GM23338 (cell line): ENCODE measurements around the gene KRIT1. TPM values are rescaled to one million over a fixed set of nuclear protein-coding genes. Genes with fewer than 3 reads are reported as not detected.

Experiments used
- ATAC-seq: fragments of 200-7000 bp; cut with Tn5 transposase; 3 replicates; pipeline ENCODE4 v1.9.1; 2020
- DNase-seq: peaks from one replicate; pipeline ENCODE4 v3.0.0-alpha.2; 2015; ENCODE audit warnings: low spot score
- H2AFZ ChIP-seq: fragments of 200-600 bp; sonication (generic); 2 replicates; pipeline ENCODE4 v1.8.0; 2016; ENCODE audit warnings: antibody characterized with exemption, mild to moderate bottlenecking, moderate library complexity
- H3F3A ChIP-seq: fragments of 200-600 bp; sonication (generic); replicated peaks from 2 replicates; pipeline ENCODE4 v1.8.0; 2017; ENCODE audit warnings: antibody characterized with exemption, mixed run types, low read depth
- H3K27ac ChIP-seq: fragments of 200-600 bp; sonication (generic); 2 replicates; pipeline ENCODE4 v1.6.1; 2016; ENCODE audit warnings: low read depth
- H3K27me3 ChIP-seq: fragments of 200-600 bp; sonication (generic); 2 replicates; pipeline ENCODE4 v1.8.0; 2016; ENCODE audit warnings: mild to moderate bottlenecking, mixed run types, moderate library complexity; ENCODE audit not compliant: insufficient read depth
- H3K36me3 ChIP-seq: fragments of 200-600 bp; sonication (generic); 2 replicates; pipeline ENCODE4 v1.8.0; 2016; ENCODE audit warnings: mild to moderate bottlenecking; ENCODE audit not compliant: insufficient read depth
- H3K4me1 ChIP-seq: fragments of 200-600 bp; sonication (generic); 2 replicates; pipeline ENCODE4 v1.8.0; 2016; ENCODE audit warnings: mild to moderate bottlenecking, moderate library complexity; ENCODE audit not compliant: insufficient read depth
- H3K4me2 ChIP-seq: fragments of 200-600 bp; sonication (generic); 2 replicates; pipeline ENCODE4 v1.7.1; 2017; ENCODE audit warnings: mixed run types
- H3K4me3 ChIP-seq: fragments of 200-600 bp; sonication (generic); 2 replicates; pipeline ENCODE4 v1.6.1; 2016; ENCODE audit warnings: mixed run types
- H3K79me2 ChIP-seq: fragments of 200-600 bp; sonication (generic); replicated peaks from 2 replicates; pipeline ENCODE4 v1.8.0; 2017; ENCODE audit warnings: mild to moderate bottlenecking; ENCODE audit not compliant: insufficient read depth
- H3K9me2 ChIP-seq: fragments of 200-600 bp; sonication (generic); 2 replicates; pipeline ENCODE4 v1.8.0; 2017; ENCODE audit not compliant: insufficient read depth
- H4K20me1 ChIP-seq: fragments of 200-600 bp; sonication (generic); replicated peaks from 2 replicates; pipeline ENCODE4 v1.8.0; 2017; ENCODE audit warnings: mild to moderate bottlenecking; ENCODE audit not compliant: insufficient read depth
- H3K27ac Mint-ChIP-seq: 2 replicates; pipeline ENCODE4 v1.8.0; 2020; ENCODE audit warnings: inconsistent platforms, mild to moderate bottlenecking, moderate library complexity, mixed read lengths
- H3K27me3 Mint-ChIP-seq: 3 replicates; pipeline ENCODE4 v1.8.0; 2022; ENCODE audit warnings: low read depth, mild to moderate bottlenecking, moderate library complexity, mixed read lengths, inconsistent platforms; ENCODE audit not compliant: insufficient read depth, poor library complexity
- H3K36me3 Mint-ChIP-seq: 3 replicates; pipeline ENCODE4 v1.8.0; 2021; ENCODE audit warnings: low read depth, mild to moderate bottlenecking, inconsistent platforms, moderate library complexity, mixed read lengths
- H3K4me1 Mint-ChIP-seq: 3 replicates; pipeline ENCODE4 v1.8.0; 2020; ENCODE audit warnings: mild to moderate bottlenecking, inconsistent platforms, mixed read lengths
- H3K4me3 Mint-ChIP-seq: 3 replicates; pipeline ENCODE4 v1.8.0; 2021; ENCODE audit warnings: moderate library complexity, mild to moderate bottlenecking, inconsistent platforms, mixed read lengths
- H3K9me3 Mint-ChIP-seq: 3 replicates; pipeline ENCODE4 v1.8.0; 2020; ENCODE audit warnings: moderate library complexity, mild to moderate bottlenecking, inconsistent platforms, mixed read lengths
- NANOG ChIP-seq: IDR thresholded peaks from 2 replicates; pipeline ENCODE4 v1.6.1; 2016; ENCODE audit warnings: antibody characterized with exemption, borderline replicate concordance
- STAT1 ChIP-seq: IDR thresholded peaks from one replicate; pipeline ENCODE4 v1.6.1; 2016; ENCODE audit warnings: antibody characterized with exemption; ENCODE audit not compliant: unreplicated experiment
- ZNF331 ChIP-seq: fragments of 250-450 bp; sonication (Bioruptor Pico); IDR thresholded peaks from 2 replicates; pipeline ENCODE4 v1.5.0; 2020; ENCODE audit warnings: low read depth, mild to moderate bottlenecking, moderate library complexity
- polyA plus RNA-seq: library from polyadenylated mRNA; unstranded; fragments of >200 nt; fragmentation: Nextera tagmentation; extraction: Ambion mirVana; gene quantifications from 2 replicates; pipeline ENCODE4 v1.2.1, GENCODE V29; 2016
- total RNA-seq: library from RNA; depleted of rRNA; stranded (reverse); fragments of >200 nt; shearing (Covaris generic); gene quantifications from 2 replicates; pipeline ENCODE4 v1.2.3, GENCODE V29; 2014
- TF ChIP-seq, protein P1 (sequence below): IDR thresholded peaks from one replicate; pipeline ENCODE4 v1.6.1; 2018; ENCODE audit warnings: antibody characterized with exemption; ENCODE audit not compliant: unreplicated experiment
- TF ChIP-seq, protein P2 (sequence below): fragments of 250-450 bp; sonication (Bioruptor Pico); IDR thresholded peaks from 2 replicates; pipeline ENCODE4 v1.5.0; 2020; ENCODE audit warnings: mild to moderate bottlenecking, moderate library complexity

The KRIT1 gene
- total and polyA plus RNA-seq, 2 experiments from 2014 or later: 51.2 to 54.3 TPM

GRCh38 chr7:92295391-92295790 lies 49.7 kb upstream of the KRIT1 start:
- ATAC-seq: no peak
- Histone ChIP-seq H3K9me2 (no peaks in the 10 kb centered on the region), H3K27ac (no peak overlapping the region), H3K4me1 (peaks cover 33% of the 10 kb centered on the region), H3K27me3 (no peaks in the 10 kb centered on the region), H3K79me2 (peaks cover 38% of the 10 kb centered on the region), H2AFZ (no peak overlapping the region), H3F3A (no peaks in the 10 kb centered on the region), H3K36me3 (no peaks in the 10 kb centered on the region), H3K4me2 (no peak overlapping the region), H4K20me1 (0 out of 2 replicates have a peak, but pooled peaks cover 6% of the 10 kb centered on the region), H3K4me3 (no peak overlapping the region)
- Mint-ChIP-seq H3K36me3 (no peaks in the 10 kb centered on the region; the same call in 2 of the 3 replicates), H3K4me3 (no peak overlapping the region), H3K27ac (no peak overlapping the region), H3K4me1 (peaks cover 28% of the 10 kb centered on the region), H3K9me3 (no peaks in the 10 kb centered on the region), H3K27me3 (peaks cover 2% of the 10 kb centered on the region)
- TF ChIP-seq, protein P1, sequence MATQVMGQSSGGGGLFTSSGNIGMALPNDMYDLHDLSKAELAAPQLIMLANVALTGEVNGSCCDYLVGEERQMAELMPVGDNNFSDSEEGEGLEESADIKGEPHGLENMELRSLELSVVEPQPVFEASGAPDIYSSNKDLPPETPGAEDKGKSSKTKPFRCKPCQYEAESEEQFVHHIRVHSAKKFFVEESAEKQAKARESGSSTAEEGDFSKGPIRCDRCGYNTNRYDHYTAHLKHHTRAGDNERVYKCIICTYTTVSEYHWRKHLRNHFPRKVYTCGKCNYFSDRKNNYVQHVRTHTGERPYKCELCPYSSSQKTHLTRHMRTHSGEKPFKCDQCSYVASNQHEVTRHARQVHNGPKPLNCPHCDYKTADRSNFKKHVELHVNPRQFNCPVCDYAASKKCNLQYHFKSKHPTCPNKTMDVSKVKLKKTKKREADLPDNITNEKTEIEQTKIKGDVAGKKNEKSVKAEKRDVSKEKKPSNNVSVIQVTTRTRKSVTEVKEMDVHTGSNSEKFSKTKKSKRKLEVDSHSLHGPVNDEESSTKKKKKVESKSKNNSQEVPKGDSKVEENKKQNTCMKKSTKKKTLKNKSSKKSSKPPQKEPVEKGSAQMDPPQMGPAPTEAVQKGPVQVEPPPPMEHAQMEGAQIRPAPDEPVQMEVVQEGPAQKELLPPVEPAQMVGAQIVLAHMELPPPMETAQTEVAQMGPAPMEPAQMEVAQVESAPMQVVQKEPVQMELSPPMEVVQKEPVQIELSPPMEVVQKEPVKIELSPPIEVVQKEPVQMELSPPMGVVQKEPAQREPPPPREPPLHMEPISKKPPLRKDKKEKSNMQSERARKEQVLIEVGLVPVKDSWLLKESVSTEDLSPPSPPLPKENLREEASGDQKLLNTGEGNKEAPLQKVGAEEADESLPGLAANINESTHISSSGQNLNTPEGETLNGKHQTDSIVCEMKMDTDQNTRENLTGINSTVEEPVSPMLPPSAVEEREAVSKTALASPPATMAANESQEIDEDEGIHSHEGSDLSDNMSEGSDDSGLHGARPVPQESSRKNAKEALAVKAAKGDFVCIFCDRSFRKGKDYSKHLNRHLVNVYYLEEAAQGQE: no peak
- TF ChIP-seq, protein P2, sequence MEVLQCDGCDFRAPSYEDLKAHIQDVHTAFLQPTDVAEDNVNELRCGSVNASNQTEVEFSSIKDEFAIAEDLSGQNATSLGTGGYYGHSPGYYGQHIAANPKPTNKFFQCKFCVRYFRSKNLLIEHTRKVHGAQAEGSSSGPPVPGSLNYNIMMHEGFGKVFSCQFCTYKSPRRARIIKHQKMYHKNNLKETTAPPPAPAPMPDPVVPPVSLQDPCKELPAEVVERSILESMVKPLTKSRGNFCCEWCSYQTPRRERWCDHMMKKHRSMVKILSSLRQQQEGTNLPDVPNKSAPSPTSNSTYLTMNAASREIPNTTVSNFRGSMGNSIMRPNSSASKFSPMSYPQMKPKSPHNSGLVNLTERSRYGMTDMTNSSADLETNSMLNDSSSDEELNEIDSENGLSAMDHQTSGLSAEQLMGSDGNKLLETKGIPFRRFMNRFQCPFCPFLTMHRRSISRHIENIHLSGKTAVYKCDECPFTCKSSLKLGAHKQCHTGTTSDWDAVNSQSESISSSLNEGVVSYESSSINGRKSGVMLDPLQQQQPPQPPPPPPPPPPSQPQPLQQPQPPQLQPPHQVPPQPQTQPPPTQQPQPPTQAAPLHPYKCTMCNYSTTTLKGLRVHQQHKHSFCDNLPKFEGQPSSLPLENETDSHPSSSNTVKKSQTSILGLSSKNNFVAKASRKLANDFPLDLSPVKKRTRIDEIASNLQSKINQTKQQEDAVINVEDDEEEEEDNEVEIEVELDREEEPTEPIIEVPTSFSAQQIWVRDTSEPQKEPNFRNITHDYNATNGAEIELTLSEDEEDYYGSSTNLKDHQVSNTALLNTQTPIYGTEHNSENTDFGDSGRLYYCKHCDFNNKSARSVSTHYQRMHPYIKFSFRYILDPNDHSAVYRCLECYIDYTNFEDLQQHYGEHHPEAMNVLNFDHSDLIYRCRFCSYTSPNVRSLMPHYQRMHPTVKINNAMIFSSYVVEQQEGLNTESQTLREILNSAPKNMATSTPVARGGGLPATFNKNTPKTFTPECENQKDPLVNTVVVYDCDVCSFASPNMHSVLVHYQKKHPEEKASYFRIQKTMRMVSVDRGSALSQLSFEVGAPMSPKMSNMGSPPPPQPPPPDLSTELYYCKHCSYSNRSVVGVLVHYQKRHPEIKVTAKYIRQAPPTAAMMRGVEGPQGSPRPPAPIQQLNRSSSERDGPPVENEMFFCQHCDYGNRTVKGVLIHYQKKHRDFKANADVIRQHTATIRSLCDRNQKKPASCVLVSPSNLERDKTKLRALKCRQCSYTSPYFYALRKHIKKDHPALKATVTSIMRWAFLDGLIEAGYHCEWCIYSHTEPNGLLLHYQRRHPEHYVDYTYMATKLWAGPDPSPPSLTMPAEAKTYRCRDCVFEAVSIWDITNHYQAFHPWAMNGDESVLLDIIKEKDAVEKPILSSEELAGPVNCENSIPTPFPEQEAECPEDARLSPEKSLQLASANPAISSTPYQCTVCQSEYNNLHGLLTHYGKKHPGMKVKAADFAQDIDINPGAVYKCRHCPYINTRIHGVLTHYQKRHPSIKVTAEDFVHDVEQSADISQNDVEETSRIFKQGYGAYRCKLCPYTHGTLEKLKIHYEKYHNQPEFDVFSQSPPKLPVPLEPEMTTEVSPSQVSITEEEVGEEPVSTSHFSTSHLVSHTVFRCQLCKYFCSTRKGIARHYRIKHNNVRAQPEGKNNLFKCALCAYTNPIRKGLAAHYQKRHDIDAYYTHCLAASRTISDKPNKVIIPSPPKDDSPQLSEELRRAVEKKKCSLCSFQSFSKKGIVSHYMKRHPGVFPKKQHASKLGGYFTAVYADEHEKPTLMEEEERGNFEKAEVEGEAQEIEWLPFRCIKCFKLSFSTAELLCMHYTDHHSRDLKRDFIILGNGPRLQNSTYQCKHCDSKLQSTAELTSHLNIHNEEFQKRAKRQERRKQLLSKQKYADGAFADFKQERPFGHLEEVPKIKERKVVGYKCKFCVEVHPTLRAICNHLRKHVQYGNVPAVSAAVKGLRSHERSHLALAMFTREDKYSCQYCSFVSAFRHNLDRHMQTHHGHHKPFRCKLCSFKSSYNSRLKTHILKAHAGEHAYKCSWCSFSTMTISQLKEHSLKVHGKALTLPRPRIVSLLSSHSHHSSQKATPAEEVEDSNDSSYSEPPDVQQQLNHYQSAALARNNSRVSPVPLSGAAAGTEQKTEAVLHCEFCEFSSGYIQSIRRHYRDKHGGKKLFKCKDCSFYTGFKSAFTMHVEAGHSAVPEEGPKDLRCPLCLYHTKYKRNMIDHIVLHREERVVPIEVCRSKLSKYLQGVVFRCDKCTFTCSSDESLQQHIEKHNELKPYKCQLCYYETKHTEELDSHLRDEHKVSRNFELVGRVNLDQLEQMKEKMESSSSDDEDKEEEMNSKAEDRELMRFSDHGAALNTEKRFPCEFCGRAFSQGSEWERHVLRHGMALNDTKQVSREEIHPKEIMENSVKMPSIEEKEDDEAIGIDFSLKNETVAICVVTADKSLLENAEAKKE: no peak
- no peak for TF ChIP-seq ZNF331 (CRISPR knock-in tag)
- no peak for TF ChIP-seq NANOG
- TF ChIP-seq STAT1: no peak
- no peak for DNase-seq
